HTERT RPE-1 (cell line): ENCODE data around the gene RALGPS1.

ENCODE experiments used
- in situ Hi-C: fragments of 300-500 bp; cut with MboI; formaldehyde crosslinking; loops from 4 replicates; pipeline ENCODE4 v1.14.3; 2020; ENCODE audit warnings: low sequenced_read_pairs

RALGPS1 gene

DNA sequence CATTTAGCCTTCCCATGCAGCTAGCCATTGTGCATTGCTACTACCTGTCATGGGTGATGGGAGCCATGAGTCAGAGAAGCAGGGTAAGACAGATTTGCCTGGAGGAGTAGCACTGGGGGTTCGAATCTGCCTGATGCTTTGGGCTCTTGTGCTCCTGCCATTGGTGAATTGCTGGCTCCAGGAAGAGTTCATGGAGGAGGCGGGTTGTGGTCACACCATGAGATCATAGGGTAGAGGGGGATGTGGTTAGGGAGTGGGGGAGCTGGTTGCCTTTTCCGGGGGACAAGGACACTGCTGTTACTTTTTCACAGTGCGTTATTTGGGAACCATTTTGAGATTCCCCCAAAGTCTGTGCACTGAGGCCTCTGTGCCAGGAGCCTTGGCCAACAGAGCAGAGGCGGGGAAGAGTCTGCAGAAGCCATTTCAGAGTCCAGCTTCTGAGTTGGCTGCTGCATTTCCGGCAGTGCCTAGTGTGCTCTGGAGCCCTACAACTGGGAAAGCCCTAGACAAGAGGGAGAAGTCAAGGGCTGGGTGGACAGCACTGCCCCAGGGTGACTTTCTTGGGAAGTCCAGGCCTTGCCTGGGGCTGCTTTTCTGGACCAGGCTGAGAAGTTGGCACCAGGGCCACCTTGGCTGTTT, 201.6 kb downstream of the RALGPS1 start:
- in situ Hi-C loops = no loop called here

GRCh38 chr9:127116957-127117356, 202.4 kb downstream of the RALGPS1 start:
- in situ Hi-C loops = no loop called here

- in situ Hi-C loops = no loop called here
Observed at GRCh38 chr9:127117801-127118200, 203.2 kb downstream of the RALGPS1 start.

GRCh38 chr9:127118597-127119319, 204.2 kb downstream of the RALGPS1 start:
- in situ Hi-C loops = no loop called here

GRCh38 chr9:127119320-127119709, 204.7 kb downstream of the RALGPS1 start:
- in situ Hi-C loops = no loop called here

DNA sequence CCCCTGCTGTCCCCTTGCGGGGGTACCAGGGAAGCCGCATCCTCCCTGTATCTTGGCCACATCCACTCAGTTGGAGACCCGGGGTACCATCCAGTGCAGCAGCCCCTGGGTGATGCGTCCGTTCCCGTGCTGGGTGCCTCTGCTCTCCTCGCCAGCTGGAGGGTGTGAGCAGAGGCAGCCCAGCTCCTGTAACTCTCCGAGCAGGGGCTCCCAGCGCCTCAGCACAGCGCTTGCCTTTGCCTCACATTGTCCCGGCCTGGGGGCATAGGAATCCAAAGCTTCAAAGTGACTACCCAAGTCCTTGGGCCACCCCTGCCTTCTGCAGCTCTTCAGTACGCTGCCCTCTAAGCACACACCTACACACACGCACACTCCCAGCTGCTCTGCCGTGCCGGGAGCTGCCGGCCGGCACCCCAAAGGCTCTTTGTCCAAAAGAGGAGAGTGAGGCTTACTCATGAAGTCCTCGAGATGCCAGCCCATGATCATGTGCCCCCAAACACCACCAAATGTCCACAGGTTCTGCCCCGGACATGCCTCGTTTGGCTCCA, 207.1 kb downstream of the RALGPS1 start:
- in situ Hi-C loops = no loop called here

- in situ Hi-C loops = no loop called here
Observed at GRCh38 chr9:127122176-127123063, 207.8 kb downstream of the RALGPS1 start, which contains the start of gene ANGPTL2. TSS of gene ANGPTL2 (minus strand) at chr9:127122635. CDS start at chr9:127108731, 13,904 bp downstream.

DNA sequence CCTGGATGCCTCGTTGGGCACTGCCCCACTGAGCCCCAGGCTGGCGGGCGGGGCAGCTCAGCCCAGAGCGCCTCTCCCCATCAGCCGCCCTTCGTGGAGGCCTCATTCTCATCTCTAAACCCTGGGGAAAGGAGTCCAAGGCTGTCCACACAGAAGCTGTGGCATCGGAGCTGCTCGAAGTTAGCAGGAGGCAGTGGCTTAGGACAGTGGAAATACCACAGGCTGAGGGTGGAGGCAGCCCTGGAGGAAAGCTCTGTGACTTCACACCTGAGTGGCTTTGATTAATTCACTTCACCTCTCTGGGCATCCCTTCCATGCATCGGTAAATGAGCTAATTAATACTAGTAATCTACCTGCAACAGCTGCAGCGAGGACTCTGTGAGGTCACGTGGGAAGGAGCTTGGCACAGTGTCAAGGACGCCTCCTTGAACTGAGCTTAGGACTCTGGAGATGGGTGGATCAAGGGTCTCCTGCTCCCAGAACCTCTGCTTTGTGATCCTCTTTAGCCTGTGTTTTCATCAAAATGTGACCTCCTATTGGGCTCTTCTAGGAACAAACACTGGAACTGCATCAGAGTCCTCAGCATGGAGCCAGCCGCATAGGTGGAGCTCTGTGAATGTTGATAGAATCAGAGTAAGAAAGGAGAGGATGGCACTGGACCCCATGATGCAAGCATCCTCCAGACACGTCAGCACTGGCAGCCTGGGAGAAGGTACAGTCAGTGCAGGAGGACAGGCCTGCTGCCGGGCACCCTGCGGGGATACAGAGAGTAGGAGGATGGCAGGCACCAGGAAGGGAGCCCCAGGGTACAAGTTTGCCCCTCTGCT, 208.7 kb downstream of the RALGPS1 start:
- in situ Hi-C loops = no loop called here

- in situ Hi-C loops = no loop called here
Observed at GRCh38 chr9:127124111-127124531, 209.5 kb downstream of the RALGPS1 start.

- in situ Hi-C loops = no loop called here
Observed at GRCh38 chr9:127124792-127125191, 210.2 kb downstream of the RALGPS1 start.

DNA sequence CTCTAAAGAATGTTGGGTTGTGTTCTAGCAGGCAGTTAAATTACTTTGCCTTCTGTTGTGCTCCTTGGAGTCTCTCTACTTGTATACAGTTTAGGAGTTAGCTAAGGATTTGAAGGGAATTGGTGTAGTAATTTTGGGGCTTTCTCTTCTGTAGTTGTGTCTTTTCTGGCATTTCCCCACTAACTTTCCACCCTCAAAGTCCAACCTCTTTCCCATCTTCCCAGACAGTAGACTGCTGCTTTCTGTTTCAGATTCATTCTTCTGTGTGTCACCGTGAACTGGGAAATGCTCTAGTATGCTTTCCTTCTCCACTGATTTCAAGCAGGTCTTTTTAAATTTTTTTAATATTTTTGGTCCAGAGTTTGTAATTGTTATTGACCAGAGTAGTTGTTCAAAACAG, 212.4 kb downstream of the RALGPS1 start:
- in situ Hi-C loops = no loop called here

DNA sequence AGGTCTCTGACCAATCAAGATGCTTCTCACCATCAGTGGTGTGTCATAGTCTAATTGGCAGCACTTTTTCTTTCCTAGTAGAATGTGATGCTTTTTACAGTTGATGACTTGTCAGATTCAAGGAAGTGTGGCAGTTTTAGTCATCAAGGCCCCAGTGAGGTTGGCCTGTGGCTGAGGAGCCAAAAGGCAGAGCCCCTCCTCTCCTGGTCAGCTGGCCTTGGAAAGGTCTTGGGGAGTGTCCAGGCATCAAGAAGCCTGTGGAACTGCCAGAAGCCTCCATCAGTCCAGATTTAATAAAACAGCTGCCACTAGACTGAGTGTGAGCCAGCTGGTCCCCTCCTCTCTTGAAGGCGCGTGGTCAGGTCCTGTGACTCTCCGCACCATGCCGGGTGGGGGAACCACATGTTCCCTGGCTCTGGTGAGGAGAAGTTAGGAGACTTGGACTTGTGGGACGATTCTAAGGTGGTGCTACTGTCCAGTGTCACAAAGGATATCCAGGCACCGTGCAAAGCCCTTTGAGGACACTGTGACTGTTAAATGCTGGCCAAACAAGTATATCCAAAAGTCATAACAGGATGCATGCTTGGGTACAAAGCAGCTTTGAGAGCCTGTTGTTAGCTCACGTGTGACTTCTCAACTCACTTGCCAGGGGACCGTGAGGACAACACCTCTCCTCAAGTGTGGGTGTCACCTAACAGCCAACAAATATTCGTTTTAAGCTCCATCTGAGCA, 213.9 kb downstream of the RALGPS1 start:
- in situ Hi-C loops = no loop called here

DNA sequence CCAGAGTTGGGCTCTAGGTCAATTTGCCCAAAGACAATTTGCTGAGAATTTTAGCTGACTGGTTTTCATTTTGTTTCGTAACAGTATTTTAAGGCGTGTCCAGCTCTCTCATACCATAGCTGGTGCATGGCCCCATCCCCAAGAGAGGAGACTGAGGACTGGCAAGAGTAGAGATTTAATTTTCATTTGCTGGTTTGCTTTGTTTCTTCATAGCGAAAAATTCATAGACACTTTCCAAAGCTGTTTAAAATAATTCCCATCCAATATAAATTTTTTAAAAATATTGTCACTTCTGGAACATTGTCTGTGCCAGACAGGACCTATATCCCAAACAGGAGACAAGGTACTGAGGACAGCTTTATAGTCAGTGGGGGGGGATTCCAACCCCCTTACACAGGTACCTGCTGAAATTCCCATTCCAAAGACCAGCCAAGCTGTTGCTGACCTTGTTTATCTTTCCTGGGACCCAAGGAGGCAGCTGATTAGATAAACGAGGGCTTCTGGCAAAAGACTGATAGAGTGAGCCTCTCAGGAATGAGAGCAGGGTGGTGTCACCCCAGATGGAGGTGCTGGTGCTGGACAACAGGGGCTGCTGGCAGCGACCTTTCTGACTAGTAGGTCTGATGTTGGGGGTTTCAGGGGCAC, 214.6 kb downstream of the RALGPS1 start:
- in situ Hi-C loops = no loop called here

- in situ Hi-C loops = no loop called here
Observed at GRCh38 chr9:127129718-127130085, 215.1 kb downstream of the RALGPS1 start.

DNA sequence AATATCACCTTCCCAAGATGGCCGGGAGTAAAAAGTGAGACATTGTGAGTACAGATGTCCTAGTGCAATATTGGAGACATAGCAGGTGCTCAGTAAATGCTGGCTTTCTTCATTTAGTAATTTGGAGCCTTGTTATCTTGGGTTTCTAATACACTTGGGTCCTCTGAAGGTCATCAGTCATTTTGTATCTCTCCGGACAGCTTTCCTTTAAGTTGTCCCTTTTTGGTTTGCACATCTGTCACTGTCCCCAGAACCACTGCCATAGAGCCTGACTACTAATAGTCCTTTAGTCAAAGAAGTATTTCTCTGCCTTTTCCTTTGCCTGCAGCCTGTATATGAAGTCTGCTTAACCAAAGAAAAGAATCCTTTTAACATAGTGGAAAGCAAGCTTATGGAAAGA, 215.7 kb downstream of the RALGPS1 start:
- in situ Hi-C loops = no loop called here

GRCh38 chr9:127130661-127131538, 216.3 kb downstream of the RALGPS1 start:
- in situ Hi-C loops = no loop called here

- in situ Hi-C loops = no loop called here
Observed at GRCh38 chr9:127131871-127132270, 217.3 kb downstream of the RALGPS1 start.

- in situ Hi-C loops = no loop called here
Observed at GRCh38 chr9:127132375-127132774, 217.8 kb downstream of the RALGPS1 start.
